Neuronal stem cell (in vitro differentiated cells): ENCODE results near the gene IGFBP4.
A peak's percentile ranks its signal among the peaks of the same experiment; 100 is the strongest.

ENCODE experiments used
- DNase-seq: peaks from one replicate; pipeline ENCODE4 v3.0.0-alpha.2; 2013; ENCODE audit warnings: low spot score
- H2AFZ ChIP-seq: one replicate; pipeline ENCODE4 v1.6.1; 2013; ENCODE audit warnings: mild to moderate bottlenecking, low read length, inconsistent platforms
- H2AK5ac ChIP-seq: 2 replicates; pipeline ENCODE4 v1.6.1; 2013; ENCODE audit warnings: low read depth, mild to moderate bottlenecking, inconsistent platforms, low read length, moderate library complexity, mixed read lengths
- H2BK120ac ChIP-seq: 2 replicates; pipeline ENCODE4 v1.6.1; 2013; ENCODE audit warnings: low read depth, mild to moderate bottlenecking, inconsistent platforms, low read length, moderate library complexity, mixed read lengths
- H2BK12ac ChIP-seq: one replicate; pipeline ENCODE4 v1.6.1; 2013; ENCODE audit warnings: low read length, inconsistent platforms
- H2BK15ac ChIP-seq: 2 replicates; pipeline ENCODE4 v1.6.1; 2013; ENCODE audit warnings: mild to moderate bottlenecking, low read length, inconsistent platforms, mixed read lengths
- H2BK5ac ChIP-seq: one replicate; pipeline ENCODE4 v1.6.1; 2013; ENCODE audit warnings: inconsistent platforms, mild to moderate bottlenecking, low read length, moderate library complexity
- H3K14ac ChIP-seq: one replicate; pipeline ENCODE4 v1.6.1; 2013; ENCODE audit warnings: low read length, inconsistent platforms
- H3K18ac ChIP-seq: 2 replicates; pipeline ENCODE4 v1.6.1; 2013; ENCODE audit warnings: low read length, inconsistent platforms
- H3K23ac ChIP-seq: 2 replicates; pipeline ENCODE4 v1.6.1; 2013; ENCODE audit warnings: low read depth, mild to moderate bottlenecking, mixed read lengths, low read length, inconsistent platforms; ENCODE audit not compliant: poor library complexity
- H3K27ac ChIP-seq: replicated peaks from 3 replicates; pipeline ENCODE4 v1.5.1; 2013; ENCODE audit warnings: low read length, inconsistent platforms
- H3K27me3 ChIP-seq, 3 experiments: 2 replicates each; pipeline ENCODE4 v1.6.1; 2013; ENCODE audit warnings: low read length in 3 of 3, mild to moderate bottlenecking in 2 of 3, inconsistent platforms in 1 of 3, low read depth in 1 of 3, mixed read lengths in 1 of 3, moderate library complexity in 1 of 3; ENCODE audit not compliant: control insufficient read depth in 3 of 3, insufficient read depth in 3 of 3
- H3K36me3 ChIP-seq, 2 donors: replicated peaks in 1 of 2; 2 replicates each; pipeline ENCODE4 v1.6.1; 2013; ENCODE audit warnings: low read length in 2 of 2; ENCODE audit not compliant: control insufficient read depth in 2 of 2, insufficient read depth in 2 of 2
- H3K4ac ChIP-seq: 2 replicates; pipeline ENCODE4 v1.6.1; 2013; ENCODE audit warnings: inconsistent platforms, mild to moderate bottlenecking, low read length, moderate library complexity
- H3K4me1 ChIP-seq, 2 donors: 1 replicate in 1 of 2; 2 replicates in 1 of 2; pipeline ENCODE4 v1.6.1; 2013; ENCODE audit warnings: low read length in 2 of 2, low read depth in 1 of 2; ENCODE audit not compliant: control insufficient read depth in 2 of 2, insufficient read depth in 1 of 2
- H3K4me2 ChIP-seq: one replicate; pipeline ENCODE4 v1.6.1; 2013; ENCODE audit warnings: mild to moderate bottlenecking, low read length, inconsistent platforms; ENCODE audit not compliant: insufficient read depth, poor library complexity, severe bottlenecking
- H3K4me3 ChIP-seq, 2 donors: 2 replicates each; pipeline ENCODE4 v1.5.1; 2013; ENCODE audit warnings: low read length in 2 of 2, mild to moderate bottlenecking in 2 of 2, inconsistent platforms in 1 of 2, moderate library complexity in 1 of 2
- H3K79me1 ChIP-seq: one replicate; pipeline ENCODE4 v1.6.1; 2013; ENCODE audit warnings: low read depth, mild to moderate bottlenecking, inconsistent platforms, low read length, moderate library complexity
- H3K9ac ChIP-seq: one replicate; pipeline ENCODE4 v1.6.1; 2013; ENCODE audit warnings: mild to moderate bottlenecking, low read depth, low read length, inconsistent platforms; ENCODE audit not compliant: poor library complexity
- H3K9me3 ChIP-seq, 2 donors: replicated peaks in 1 of 2; 2 replicates each; pipeline versions ENCODE3 to v1.6.1; 2013; ENCODE audit warnings: low read length in 2 of 2, mild to moderate bottlenecking in 2 of 2, inconsistent platforms in 1 of 2, low read depth in 1 of 2, mixed read lengths in 1 of 2, moderate library complexity in 1 of 2; ENCODE audit not compliant: control insufficient read depth in 2 of 2, insufficient read depth in 1 of 2
- H4K8ac ChIP-seq: one replicate; pipeline ENCODE4 v1.6.1; 2013; ENCODE audit warnings: low read depth, mild to moderate bottlenecking, inconsistent platforms, low read length, moderate library complexity
- H4K91ac ChIP-seq: one replicate; pipeline ENCODE4 v1.6.1; 2013; ENCODE audit warnings: low read length, low read depth, mild to moderate bottlenecking, inconsistent platforms; ENCODE audit not compliant: poor library complexity
- WGBS, 2 donors: extraction: QIAGEN DNeasy Blood & Tissue Kit; methylation state at CpG; one replicate each; pipeline ENCODE4 v1.1.7; 2013; ENCODE audit warnings: missing lambda C conversion rate in 2 of 2, mixed read lengths in 1 of 2; ENCODE audit not compliant: insufficient read length in 2 of 2, insufficient replicate concordance in 1 of 2; ENCODE audit errors: extremely low coverage in 2 of 2; 5-methylcytosine and 5-hydroxymethylcytosine counted together

IGFBP4 gene

GRCh38 chr17:40417258-40417608 lies 26.0 kb upstream of the IGFBP4 start:
- Histone ChIP-seq H3K27me3 (no peaks in the 10 kb centered on the region), H3K9ac (peak overlapping the region; percentile 94), H3K18ac (peak overlapping the region; percentile 88), H3K79me1 (peaks cover 3% of the 10 kb centered on the region), H2BK15ac (peak overlapping the region; percentile 83), H4K8ac (no peak overlapping the region), H3K27ac (peak overlapping the region; percentile 53), H3K23ac (peak overlapping the region; percentile 68), H2AFZ (peak overlapping the region; percentile 83), H3K4ac (peak overlapping the region; percentile 10), H2BK120ac (peak overlapping the region; percentile 67), H2AK5ac (peak overlapping the region; percentile 96), H3K4me3 (peak overlapping the region; percentile 82 to 95), H3K36me3 (peaks cover 7 to 45% of the 10 kb centered on the region in 2 donors), H3K4me1 (peaks cover 4 to 15% of the 10 kb centered on the region in 2 donors), H2BK12ac (peak overlapping the region; percentile 73), H3K14ac (peak overlapping the region; percentile 25), H3K9me3 (no peaks in the 10 kb centered on the region), H2BK5ac (peak overlapping the region; percentile 98), H4K91ac (no peak overlapping the region), H3K4me2 (peak overlapping the region; percentile 71)
- WGBS, 2 donors, result no CpG with 5 or more reads among the region's 21 CpGs
- DNase-seq, result no peak

GRCh38 chr17:40417609-40418427 lies 25.4 kb upstream of the IGFBP4 start, which contains the start of gene TOP2A:
Gene TOP2A, minus strand, starts transcription at chr17:40417896. Its CDS starts 105 bp downstream, at chr17:40417791.
- H3K4me1 ChIP-seq, result peaks cover 6 to 15% of the 10 kb centered on the region in 2 donors
- H3K36me3 ChIP-seq, result peaks cover 7 to 39% of the 10 kb centered on the region in 2 donors
- H3K4me3 ChIP-seq, result peak within 1 kb of the TSS; percentile 82 to 95
- DNase-seq, result peak; percentile 100
- H2AK5ac ChIP-seq, result peak within 1 kb of the TSS; percentile 96
- H3K23ac ChIP-seq, result peak within 1 kb of the TSS; percentile 68
- no peak within 1 kb of the TSS for H4K91ac ChIP-seq
- peak within 1 kb of the TSS; percentile 92 for H3K27ac ChIP-seq
- no CpG with 5 or more reads among the region's 49 CpGs for WGBS, 2 donors
- peak within 1 kb of the TSS; percentile 98 for H2BK15ac ChIP-seq
- H3K9me3 ChIP-seq, result no peaks in the 10 kb centered on the region
- peak within 1 kb of the TSS; percentile 98 for H2BK5ac ChIP-seq
- H3K4me2 ChIP-seq, result peak within 1 kb of the TSS; percentile 71
- peaks cover 3% of the 10 kb centered on the region for H3K79me1 ChIP-seq
- H3K18ac ChIP-seq, result peak within 1 kb of the TSS; percentile 88
- no peaks in the 10 kb centered on the region for H3K27me3 ChIP-seq
- H3K4ac ChIP-seq, result peak within 1 kb of the TSS; percentile 10
- peak within 1 kb of the TSS; percentile 85 for H2AFZ ChIP-seq
- peak within 1 kb of the TSS; percentile 67 for H2BK120ac ChIP-seq
- H3K9ac ChIP-seq, result peak within 1 kb of the TSS; percentile 94
- no peak within 1 kb of the TSS for H4K8ac ChIP-seq
- H3K14ac ChIP-seq, result peak within 1 kb of the TSS; percentile 25
- H2BK12ac ChIP-seq, result peak within 1 kb of the TSS; percentile 73

- no peak overlapping the region for H2BK12ac ChIP-seq
- WGBS, 2 donors, result no CpG with 5 or more reads among the region's 16 CpGs
- no peak overlapping the region for H3K23ac ChIP-seq
- H2BK5ac ChIP-seq, result peak overlapping the region; percentile 1
- no peak overlapping the region for H3K9ac ChIP-seq
- no peak overlapping the region for H2BK120ac ChIP-seq
- no peak overlapping the region for H4K8ac ChIP-seq
- peak overlapping the region; percentile 85 for H2AFZ ChIP-seq
- no peak for DNase-seq
- peak overlapping the region; percentile 98 for H2BK15ac ChIP-seq
- H3K18ac ChIP-seq, result no peak overlapping the region
- H3K14ac ChIP-seq, result no peak overlapping the region
- no peaks in the 10 kb centered on the region for H3K9me3 ChIP-seq
- no peaks in the 10 kb centered on the region for H3K27me3 ChIP-seq
- peaks cover 7 to 34% of the 10 kb centered on the region in 2 donors for H3K36me3 ChIP-seq
- H3K79me1 ChIP-seq, result peaks cover 3% of the 10 kb centered on the region
- no peak overlapping the region for H3K4ac ChIP-seq
- peak overlapping the region; percentile 71 for H3K4me2 ChIP-seq
- H3K4me3 ChIP-seq, result peak overlapping the region; percentile 49 to 82
- peaks cover 7 to 15% of the 10 kb centered on the region in 2 donors for H3K4me1 ChIP-seq
- no peak overlapping the region for H4K91ac ChIP-seq
- peak overlapping the region; percentile 82 for H2AK5ac ChIP-seq
- H3K27ac ChIP-seq, result peak overlapping the region; percentile 92
These were observed 24.9 kb upstream of the IGFBP4 start for GRCh38 chr17:40418428-40418706.

GRCh38 chr17:40419559-40420331 lies 23.5 kb upstream of the IGFBP4 start:
- no peak for DNase-seq
- no peak overlapping the region for H3K27ac ChIP-seq
- WGBS, 2 donors, result no CpG with 5 or more reads among the region's 11 CpGs

More at GRCh38 chr17:40419559-40420331, 23.5 kb upstream of the IGFBP4 start:
- Histone ChIP-seq H3K27me3 (no peaks in the 10 kb centered on the region), H3K79me1 (peaks cover 3% of the 10 kb centered on the region), H3K9me3 (no peaks in the 10 kb centered on the region), H3K4me3 (no peak overlapping the region), H2BK5ac (no peak overlapping the region), H3K4me2 (no peak overlapping the region), H3K18ac (peak overlapping the region; percentile 9), H3K14ac (no peak overlapping the region), H3K9ac (no peak overlapping the region), H2BK120ac (peak overlapping the region; percentile 33), H3K36me3 (peaks cover 0 to 20% of the 10 kb centered on the region in 2 donors), H2BK15ac (peak overlapping the region; percentile 1), H3K4me1 (peaks cover 7 to 15% of the 10 kb centered on the region in 2 donors), H2AFZ (peak overlapping the region; percentile 11), H3K4ac (no peak overlapping the region), H2BK12ac (peak overlapping the region; percentile 43), H3K23ac (no peak overlapping the region), H2AK5ac (no peak overlapping the region), H4K91ac (no peak overlapping the region), H4K8ac (no peak overlapping the region)
